ENCODE data around the gene PPFIA1.

Gene PPFIA1

DNA sequence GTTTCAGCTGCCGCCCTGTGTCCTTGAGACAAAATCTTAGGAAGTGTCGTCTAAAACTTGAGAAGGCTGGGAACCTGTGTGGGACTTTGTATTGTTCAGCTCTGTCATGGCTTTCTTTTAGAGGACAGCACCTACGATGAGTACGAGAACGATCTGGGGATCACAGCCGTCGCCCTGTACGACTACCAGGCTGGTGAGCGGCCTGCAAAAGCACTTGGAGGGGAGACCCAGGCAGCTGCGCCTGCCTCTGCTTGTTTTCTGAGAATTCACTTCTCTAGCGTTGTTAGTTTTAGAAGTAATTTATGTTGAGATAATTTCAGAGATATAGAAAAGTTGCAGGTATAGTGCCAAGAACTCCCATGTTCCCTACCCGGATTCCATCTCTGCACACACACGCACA is 163.0 kb downstream of the PPFIA1 start:
- no peak for DNase-seq
